ACHN (cell line): ENCODE measurements around the gene AP3S1.
A peak's percentile ranks its signal among the peaks of the same experiment; 100 is the strongest.
"Not testable (repeated sequence)": the region's sequence is repeated elsewhere in the genome, so short reads cannot be mapped to it uniquely, and the experiment has no call there.

Experiments used
- DNase-seq: peaks from one replicate; pipeline ENCODE4 v3.0.0-alpha.2; 2015
- in situ Hi-C: cut with HindIII; loops from 2 replicates; pipeline ENCODE4 v1.10.0; 2017; ENCODE audit warnings: low sequenced_read_pairs, low pct_ligation_motif_present, low pct_unique_long_range_greater_than_20kb

AP3S1 gene

DNA sequence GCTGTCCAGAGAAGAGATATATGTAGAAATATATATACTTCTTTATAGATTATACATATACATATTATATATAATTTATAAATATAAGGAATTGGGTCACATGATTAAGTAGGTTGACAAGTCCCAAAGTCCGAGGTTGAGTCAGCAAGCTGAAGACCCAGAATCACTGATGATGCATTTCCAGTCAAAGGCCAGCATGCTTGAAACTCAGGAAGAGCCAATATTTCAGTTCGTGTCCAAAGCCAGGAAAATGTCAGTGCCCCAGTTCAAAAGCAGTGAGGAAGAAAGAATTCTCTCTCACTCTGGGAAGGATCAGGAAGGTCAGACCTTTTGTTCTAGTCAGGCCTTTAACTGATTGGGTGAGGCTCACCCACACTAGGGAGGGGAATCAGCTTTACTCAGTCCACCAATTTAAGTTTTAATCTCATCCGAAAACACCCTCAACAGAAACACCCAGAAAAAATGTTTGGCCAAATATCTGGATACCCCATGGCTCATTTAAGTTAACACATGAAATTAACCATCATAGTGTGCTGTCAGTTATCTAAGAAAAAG is 78.5 kb downstream of the AP3S1 start:
- no peak for DNase-seq
- in situ Hi-C loops, result no loop called here

- DNase-seq, in situ Hi-C loops: not testable (repeated sequence)
Measured at GRCh38 chr5:115928578-115929407, 87.1 kb downstream of the AP3S1 start.

GRCh38 chr5:115930171-115930570 is 88.4 kb downstream of the AP3S1 start:
- in situ Hi-C loops, DNase-seq: not testable (repeated sequence)

DNA sequence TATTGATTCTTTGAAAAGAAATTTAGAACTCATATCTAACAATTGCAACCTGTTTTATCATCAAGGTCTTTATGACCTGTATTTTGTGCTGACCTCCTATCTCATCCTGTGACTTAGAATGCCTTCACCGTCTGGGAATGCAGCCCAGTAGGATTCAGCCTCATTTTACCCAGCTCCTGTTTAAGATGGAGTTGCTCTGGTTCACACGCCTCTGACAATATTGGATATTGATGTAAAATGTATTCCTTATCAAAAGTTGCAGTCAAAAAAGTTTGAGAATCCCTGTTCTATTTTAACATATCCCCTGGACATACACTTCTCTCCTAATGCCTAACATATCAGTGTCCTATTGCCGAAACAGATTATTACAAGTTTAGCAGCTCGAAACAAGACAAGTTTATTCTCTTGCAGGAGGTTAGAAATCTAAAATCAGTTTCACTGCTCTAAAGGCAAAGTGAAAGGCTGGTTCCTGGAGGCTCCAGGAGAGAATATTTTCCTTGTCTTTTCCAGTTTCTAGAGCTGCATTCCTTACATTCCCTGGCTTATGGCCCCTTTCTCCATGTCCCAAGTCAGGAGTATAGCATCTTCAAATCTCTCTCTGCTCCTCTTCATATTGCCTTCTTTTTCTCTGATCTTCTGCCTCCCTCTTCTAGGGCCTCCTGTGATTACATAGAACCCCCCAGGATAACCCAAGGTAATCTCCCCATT is 89.0 kb downstream of the AP3S1 start:
- in situ Hi-C loops, result no loop called here
- DNase-seq, result no peak

DNA sequence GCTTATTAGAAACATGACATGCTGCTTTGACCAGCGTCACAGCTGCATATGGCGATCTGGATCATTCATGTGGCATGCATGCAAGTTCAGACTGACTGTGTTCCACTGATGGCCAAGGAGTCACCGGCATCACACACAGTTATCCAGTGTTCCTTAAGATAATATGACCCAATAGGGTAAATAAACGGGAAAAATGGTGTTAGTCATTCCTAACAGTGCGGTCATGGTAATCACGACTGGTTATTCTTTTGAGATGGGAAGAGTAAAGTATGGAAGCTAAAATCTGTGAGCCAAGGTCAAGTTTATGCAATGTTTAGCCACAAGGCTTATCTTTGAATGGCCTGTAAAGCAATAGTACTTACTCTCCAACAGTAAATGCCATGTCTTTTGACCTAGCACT is 91.3 kb downstream of the AP3S1 start:
- in situ Hi-C loops, result no loop called here

GRCh38 chr5:115934388-115934974 is 92.7 kb downstream of the AP3S1 start:
- in situ Hi-C loops, result no loop called here
- no peak for DNase-seq

More for the DNA sequence above, 91.3 kb downstream of the AP3S1 start:
- no peak for DNase-seq

DNA sequence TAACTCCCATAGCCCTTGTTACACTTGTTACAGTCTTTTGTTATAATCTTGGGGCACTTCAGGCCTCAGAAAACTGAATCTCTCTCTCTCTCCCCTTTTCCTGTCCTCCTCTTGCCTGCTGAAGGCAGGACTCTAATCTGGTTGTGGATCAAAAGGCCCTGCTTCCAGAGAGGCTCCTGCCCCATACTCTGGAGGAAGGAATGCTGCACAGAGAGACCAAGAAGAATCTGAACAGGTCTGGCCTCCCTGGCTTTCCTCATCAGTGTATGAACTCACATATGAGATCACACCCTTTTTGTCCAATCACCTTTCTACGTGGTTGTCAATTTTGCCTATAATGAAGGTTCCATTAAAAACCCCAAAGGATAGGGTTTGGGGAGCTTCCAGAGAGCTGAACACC is 94.3 kb downstream of the AP3S1 start:
- in situ Hi-C loops, result no loop called here
- no peak for DNase-seq

GRCh38 chr5:115939059-115939458 is 97.3 kb downstream of the AP3S1 start:
- DNase-seq, result no peak
- in situ Hi-C loops, result no loop called here

- no peak for DNase-seq
- in situ Hi-C loops, result no loop called here
Measured at GRCh38 chr5:115940080-115940810, 98.5 kb downstream of the AP3S1 start.

DNA sequence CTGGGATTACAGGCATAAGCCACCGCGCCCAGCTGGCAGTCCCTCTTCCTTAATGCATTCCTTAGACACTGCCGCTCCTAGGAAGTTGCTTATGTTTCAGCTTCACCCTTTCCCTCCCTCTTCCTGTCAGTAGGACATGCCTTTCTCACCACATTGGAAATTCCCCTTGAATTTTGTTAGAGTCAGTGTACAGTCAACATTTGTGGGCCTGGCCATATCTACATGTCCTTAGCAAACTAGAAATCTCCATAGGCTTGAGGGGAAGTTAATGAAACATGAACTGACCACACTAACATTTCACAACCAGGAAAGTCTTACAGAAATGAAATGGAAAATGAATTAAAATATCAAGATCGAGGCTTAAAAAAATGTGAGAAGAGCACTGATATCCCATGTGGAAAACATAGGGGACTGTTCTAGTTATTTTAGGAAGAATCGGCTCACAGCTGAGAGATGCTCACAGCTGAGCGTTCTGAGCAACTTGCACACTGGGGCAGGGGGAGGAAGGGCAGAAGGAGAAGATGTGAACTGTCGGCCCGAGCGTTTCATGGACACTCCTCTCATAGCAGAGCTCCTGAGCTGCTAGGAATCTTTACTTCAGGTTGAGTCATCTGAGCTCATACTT is 99.4 kb downstream of the AP3S1 start:
- in situ Hi-C loops, result no loop called here
- DNase-seq, result peak; percentile 19

DNA sequence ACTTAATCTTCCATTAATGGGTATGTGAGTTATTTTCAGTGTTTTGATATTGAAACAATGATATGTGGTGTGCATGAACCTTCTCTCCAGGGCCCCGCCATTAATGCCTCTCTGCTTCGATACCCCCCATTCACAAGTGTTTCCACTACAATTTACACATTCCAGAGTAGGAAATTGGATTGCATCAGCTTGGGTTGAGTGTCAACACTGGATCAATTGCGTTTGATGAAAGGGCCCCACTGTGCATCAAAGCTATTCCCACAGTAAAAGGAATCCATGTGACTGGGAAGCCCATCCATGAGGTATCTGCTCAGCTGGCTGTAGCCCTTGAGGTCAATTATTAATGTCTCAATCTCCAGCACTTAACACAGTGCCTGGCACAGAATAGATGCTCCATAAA is 102.8 kb downstream of the AP3S1 start:
- in situ Hi-C loops, result no loop called here
- DNase-seq, result no peak

- no peak for DNase-seq
- in situ Hi-C loops, result no loop called here
Measured at GRCh38 chr5:115946655-115947054, 104.9 kb downstream of the AP3S1 start.

DNA sequence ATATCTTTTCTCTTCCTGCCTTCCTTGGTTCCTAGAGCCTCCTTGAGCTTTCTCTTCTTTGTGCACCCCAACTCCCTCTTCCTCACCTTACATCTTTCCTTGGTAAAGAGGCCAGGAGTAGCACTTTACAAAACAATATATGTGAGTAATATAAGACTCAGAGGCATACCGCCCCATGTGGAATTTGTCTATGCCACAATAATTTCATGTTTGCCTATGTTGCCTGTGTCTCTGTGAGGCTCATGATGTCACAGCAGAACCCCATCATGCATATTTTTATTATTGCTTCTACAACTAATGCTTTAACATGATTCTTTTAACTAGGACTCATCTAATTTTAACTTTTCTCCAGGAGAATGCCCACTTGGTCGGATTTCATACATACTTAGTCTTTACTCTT is 105.5 kb downstream of the AP3S1 start:
- in situ Hi-C loops, result no loop called here
- DNase-seq, result no peak

DNA sequence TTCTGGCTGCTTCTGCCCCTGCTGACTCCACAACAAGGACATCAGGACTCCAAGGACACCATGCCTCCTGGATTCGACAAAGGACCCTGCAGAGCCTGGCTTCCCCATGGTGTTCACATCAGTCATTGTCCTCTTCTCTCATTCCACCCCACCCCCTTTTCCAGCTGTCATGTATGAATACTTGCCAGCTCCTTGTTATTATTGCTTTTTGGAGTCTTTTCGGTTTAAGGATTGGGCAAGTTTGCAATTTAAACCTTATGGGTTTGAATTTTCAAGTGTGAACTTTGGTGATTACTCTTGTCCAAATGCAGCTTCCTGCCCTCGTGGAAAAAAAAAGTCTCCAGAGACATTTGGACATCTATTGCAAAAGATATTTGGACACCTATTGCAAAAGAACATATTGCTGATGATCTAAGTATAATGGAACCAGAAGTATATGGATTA is 106.4 kb downstream of the AP3S1 start:
- no peak for DNase-seq
- in situ Hi-C loops, result no loop called here

GRCh38 chr5:115949096-115949495 is 107.4 kb downstream of the AP3S1 start:
- in situ Hi-C loops, result no loop called here
- no peak for DNase-seq

DNA sequence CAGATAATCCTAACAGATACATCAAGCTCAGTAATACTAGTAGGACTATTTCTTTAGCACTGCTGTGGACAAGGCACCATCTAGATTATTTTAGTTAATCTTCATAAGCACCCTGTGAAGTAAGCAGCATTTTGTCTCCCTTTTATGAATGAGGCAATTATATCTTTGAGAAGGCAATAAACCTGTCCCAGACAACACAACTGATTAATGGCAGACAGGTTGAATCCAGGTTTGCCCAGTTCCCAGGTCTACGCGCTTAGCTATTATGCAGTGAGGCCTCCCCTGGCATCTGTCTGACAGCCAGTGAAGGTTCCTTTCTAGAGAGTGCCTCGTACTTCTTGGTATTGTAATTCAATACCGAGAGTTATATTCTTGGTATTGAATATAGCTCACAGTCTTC is 110.9 kb downstream of the AP3S1 start:
- in situ Hi-C loops, result no loop called here
- DNase-seq, result no peak

DNA sequence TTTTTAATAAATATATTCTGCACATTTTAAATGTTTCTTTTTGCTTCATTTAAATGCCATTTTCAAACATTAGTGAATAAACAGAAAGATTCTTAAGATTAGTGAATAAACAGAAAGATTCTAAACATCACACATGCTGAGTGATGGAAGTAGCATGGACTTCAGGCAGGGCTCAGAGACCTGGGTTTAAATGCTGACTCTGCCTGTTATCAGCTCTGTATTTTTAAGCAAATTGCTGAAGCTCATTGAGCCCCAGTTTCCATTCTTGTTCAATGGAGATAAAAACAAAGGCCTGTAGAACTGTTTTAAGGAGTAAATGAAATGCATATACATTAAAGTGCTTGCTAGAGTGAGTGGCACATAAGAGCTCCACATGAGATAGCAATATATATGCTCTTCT is 112.4 kb downstream of the AP3S1 start:
- no peak for DNase-seq
- in situ Hi-C loops, result no loop called here

GRCh38 chr5:115956957-115957356 is 115.2 kb downstream of the AP3S1 start:
- in situ Hi-C loops, result no loop called here
- DNase-seq, result no peak
